Adipocyte (in vitro differentiated cells): ENCODE data around the gene KCNIP3.

Source experiments
- DNase-seq: peaks from one replicate; pipeline ENCODE4 v3.0.0-alpha.2; 2015; ENCODE audit warnings: low read depth
- H3K27me3 ChIP-seq: replicated peaks from 2 replicates; pipeline ENCODE4 v1.7.0; 2013; ENCODE audit warnings: mild to moderate bottlenecking, low read length, moderate library complexity; ENCODE audit not compliant: control insufficient read depth, insufficient read depth
- H3K36me3 ChIP-seq: 2 replicates; pipeline ENCODE4 v1.7.0; 2013; ENCODE audit warnings: low read length, mild to moderate bottlenecking, moderate library complexity; ENCODE audit not compliant: control insufficient read depth, insufficient read depth, severe bottlenecking
- H3K4me1 ChIP-seq: 2 replicates; pipeline ENCODE4 v1.7.0; 2013; ENCODE audit warnings: mild to moderate bottlenecking, low read length, moderate library complexity; ENCODE audit not compliant: control insufficient read depth, insufficient read depth
- H3K4me3 ChIP-seq: 2 replicates; pipeline ENCODE4 v1.7.0; 2013; ENCODE audit warnings: mild to moderate bottlenecking, low read length, moderate library complexity
- H3K9ac ChIP-seq: 2 replicates; pipeline ENCODE4 v1.7.0; 2013; ENCODE audit warnings: mild to moderate bottlenecking, low read length, moderate library complexity
- H3K9me3 ChIP-seq: 2 replicates; pipeline ENCODE4 v1.7.0; 2013; ENCODE audit warnings: mild to moderate bottlenecking, low read length, moderate library complexity; ENCODE audit not compliant: control insufficient read depth

KCNIP3 gene

GRCh38 chr2:95327861-95328260 is 30.7 kb downstream of the KCNIP3 start:
- Histone ChIP-seq H3K27me3 (peaks cover 9% of the 10 kb centered on the region), H3K36me3 (no peaks in the 10 kb centered on the region), H3K9me3 (no peaks in the 10 kb centered on the region), H3K4me3 (no peak overlapping the region), H3K4me1 (no peaks in the 10 kb centered on the region), H3K9ac (no peak overlapping the region)
- no peak for DNase-seq

GRCh38 chr2:95328358-95329125 is 31.4 kb downstream of the KCNIP3 start:
- H3K4me3 ChIP-seq, result no peak overlapping the region
- DNase-seq, result peak; percentile 47
- H3K9ac ChIP-seq, result no peak overlapping the region
- H3K27me3 ChIP-seq, result peaks cover 6% of the 10 kb centered on the region
- H3K36me3 ChIP-seq, result no peaks in the 10 kb centered on the region
- H3K9me3 ChIP-seq, result no peaks in the 10 kb centered on the region
- no peaks in the 10 kb centered on the region for H3K4me1 ChIP-seq

GRCh38 chr2:95329401-95329800 is 32.3 kb downstream of the KCNIP3 start:
- Histone ChIP-seq H3K36me3 (no peaks in the 10 kb centered on the region), H3K9ac (no peak overlapping the region), H3K27me3 (peaks cover 6% of the 10 kb centered on the region), H3K4me3 (no peak overlapping the region), H3K9me3 (no peaks in the 10 kb centered on the region), H3K4me1 (peaks cover 8% of the 10 kb centered on the region)
- DNase-seq, result no peak

- H3K36me3 ChIP-seq, result no peaks in the 10 kb centered on the region
- H3K9ac ChIP-seq, result no peak overlapping the region
- H3K9me3 ChIP-seq, result no peaks in the 10 kb centered on the region
- no peak overlapping the region for H3K4me3 ChIP-seq
- peaks cover 6% of the 10 kb centered on the region for H3K27me3 ChIP-seq
- H3K4me1 ChIP-seq, result peaks cover 10% of the 10 kb centered on the region
- no peak for DNase-seq
These were observed 33.0 kb downstream of the KCNIP3 start for GRCh38 chr2:95329891-95330793.

GRCh38 chr2:95330794-95331338 is 33.7 kb downstream of the KCNIP3 start:
- Histone ChIP-seq H3K9me3 (no peaks in the 10 kb centered on the region), H3K4me3 (no peak overlapping the region), H3K4me1 (peaks cover 10% of the 10 kb centered on the region), H3K27me3 (peaks cover 6% of the 10 kb centered on the region), H3K36me3 (no peaks in the 10 kb centered on the region), H3K9ac (no peak overlapping the region)
- no peak for DNase-seq

GRCh38 chr2:95331606-95332005 is 34.5 kb downstream of the KCNIP3 start:
- H3K9ac ChIP-seq, result no peak overlapping the region
- DNase-seq, result no peak
- H3K9me3 ChIP-seq, result no peaks in the 10 kb centered on the region
- H3K4me3 ChIP-seq, result no peak overlapping the region
- H3K27me3 ChIP-seq, result peaks cover 6% of the 10 kb centered on the region
- H3K4me1 ChIP-seq, result peaks cover 10% of the 10 kb centered on the region
- H3K36me3 ChIP-seq, result no peaks in the 10 kb centered on the region

GRCh38 chr2:95332036-95332435 is 34.9 kb downstream of the KCNIP3 start:
- no peak for DNase-seq
- no peaks in the 10 kb centered on the region for H3K9me3 ChIP-seq
- peaks cover 10% of the 10 kb centered on the region for H3K4me1 ChIP-seq
- no peaks in the 10 kb centered on the region for H3K36me3 ChIP-seq
- H3K4me3 ChIP-seq, result no peak overlapping the region
- peaks cover 6% of the 10 kb centered on the region for H3K27me3 ChIP-seq
- no peak overlapping the region for H3K9ac ChIP-seq

GRCh38 chr2:95333056-95333455 is 35.9 kb downstream of the KCNIP3 start:
- Histone ChIP-seq H3K27me3 (peaks cover 6% of the 10 kb centered on the region), H3K9me3 (no peaks in the 10 kb centered on the region), H3K9ac (no peak overlapping the region), H3K36me3 (no peaks in the 10 kb centered on the region), H3K4me1 (peaks cover 10% of the 10 kb centered on the region), H3K4me3 (no peak overlapping the region)
- no peak for DNase-seq

GRCh38 chr2:95333888-95334338 is 36.8 kb downstream of the KCNIP3 start:
- Histone ChIP-seq H3K9ac (no peak overlapping the region), H3K4me1 (peaks cover 10% of the 10 kb centered on the region), H3K9me3 (no peaks in the 10 kb centered on the region), H3K36me3 (no peaks in the 10 kb centered on the region), H3K4me3 (no peak overlapping the region), H3K27me3 (peaks cover 11% of the 10 kb centered on the region)
- DNase-seq, result no peak

- no peak overlapping the region for H3K9ac ChIP-seq
These were observed 37.9 kb downstream of the KCNIP3 start for GRCh38 chr2:95334916-95335641.

More at GRCh38 chr2:95334916-95335641, 37.9 kb downstream of the KCNIP3 start:
- H3K4me3 ChIP-seq, result no peak overlapping the region
- peak; percentile 44 for DNase-seq
- peaks cover 11% of the 10 kb centered on the region for H3K27me3 ChIP-seq
- peaks cover 10% of the 10 kb centered on the region for H3K4me1 ChIP-seq
- H3K9me3 ChIP-seq, result no peaks in the 10 kb centered on the region
- H3K36me3 ChIP-seq, result no peaks in the 10 kb centered on the region
